ENCODE data around the gene PTPRN.
"Not testable (repeated sequence)": the region's sequence is repeated elsewhere in the genome, so short reads cannot be mapped to it uniquely, and the experiment has no call there.

The PTPRN gene

DNA sequence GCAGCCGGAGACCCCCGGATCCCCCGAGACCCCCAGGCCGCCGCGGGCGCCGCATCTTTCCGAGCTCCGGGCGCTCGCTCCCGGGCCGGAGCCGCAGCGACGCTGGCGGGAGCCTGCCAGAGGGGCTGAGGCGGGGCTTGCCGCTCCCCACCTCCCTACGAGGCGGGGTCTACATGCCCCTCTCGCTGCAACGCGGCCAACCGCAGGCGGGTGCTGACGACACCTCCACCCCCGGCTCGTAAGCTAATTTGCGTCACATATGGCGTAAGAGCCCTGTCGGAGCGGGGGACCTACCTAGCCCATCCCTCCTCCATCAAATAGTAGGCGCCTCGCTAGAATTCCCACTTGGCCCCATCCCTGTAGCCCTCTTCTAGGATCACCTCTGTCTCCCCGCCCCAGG lies at the start of gene PTPRN:
Gene PTPRN, minus strand, starts transcription at position 124 of the 400 bp plus-strand sequence. Its CDS starts 69 bp downstream, at position 55.
- no peak for DNase-seq (ENCODE audit: low spot score)

DNA sequence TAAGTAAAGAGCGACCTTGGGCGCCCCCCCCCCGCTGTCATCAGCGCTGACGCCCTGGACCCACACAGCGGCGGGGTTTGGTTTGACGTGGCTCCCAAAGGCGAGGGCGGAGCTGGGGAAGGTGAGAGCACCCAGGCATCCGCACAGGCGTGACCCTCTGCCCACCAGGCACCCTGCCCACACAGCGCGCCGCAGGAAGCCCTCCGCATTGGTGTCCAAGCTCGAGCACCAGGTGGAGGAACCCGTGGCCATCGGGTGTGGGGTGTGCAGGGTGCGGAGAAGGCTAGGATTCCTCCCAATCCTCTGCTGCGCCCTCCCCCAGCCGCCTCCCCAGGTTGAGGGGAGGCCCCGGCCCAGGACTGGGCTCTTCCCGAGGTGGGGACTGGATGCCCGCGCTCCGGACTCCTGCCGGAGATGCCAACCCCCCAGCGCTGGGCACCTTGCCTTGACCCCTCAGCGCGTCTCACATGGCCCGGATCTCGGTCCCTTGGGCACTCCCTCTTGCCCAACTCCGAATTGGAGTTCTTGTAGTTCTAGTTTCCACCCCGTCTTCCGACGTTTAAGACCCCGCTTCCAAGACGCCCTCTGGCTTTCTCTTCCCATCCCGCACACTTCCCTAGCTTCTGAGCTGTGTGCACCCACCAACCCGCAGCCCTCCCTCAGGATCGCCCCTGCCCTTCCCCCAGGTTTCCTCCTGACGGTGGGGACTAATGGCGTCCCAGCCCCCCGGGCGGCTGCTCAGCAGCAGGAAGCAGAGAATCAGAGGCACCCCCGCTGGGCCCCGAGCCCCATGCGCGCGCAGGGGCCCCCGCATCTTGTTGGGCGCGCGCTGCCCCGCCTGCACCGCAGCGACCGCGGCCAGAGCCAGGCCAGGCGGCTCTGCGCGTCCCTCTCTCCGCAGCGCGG lies 49.2 kb upstream of the PTPRN start:
- no peak for DNase-seq (ENCODE audit: low spot score)

GRCh38 chr2:219356834-219357233 lies 47.6 kb upstream of the PTPRN start:
- DNase-seq (ENCODE audit: low spot score), result no peak

- DNase-seq (ENCODE audit: low spot score), result no peak
These were observed 45.4 kb upstream of the PTPRN start for GRCh38 chr2:219354582-219354981.

DNA sequence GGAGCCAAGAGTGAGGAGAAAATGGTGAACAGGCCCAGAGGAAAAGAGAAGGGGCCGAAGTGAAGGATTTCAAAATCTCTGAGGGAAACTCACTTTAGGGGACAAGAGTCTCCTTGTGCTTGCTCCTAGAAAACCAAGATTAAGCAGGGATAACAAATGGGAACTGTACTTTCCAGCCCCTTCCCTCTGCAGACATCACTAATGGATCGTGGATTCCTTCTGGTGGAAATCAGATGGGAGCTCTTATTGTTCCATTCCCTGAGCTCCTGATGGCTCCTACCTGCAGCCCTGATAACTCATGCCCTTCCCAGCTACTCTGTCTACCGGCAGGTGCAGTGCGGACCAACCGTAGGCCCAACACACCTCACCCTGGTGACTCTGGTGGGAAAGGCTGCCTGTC lies 43.9 kb upstream of the PTPRN start:
- no peak for DNase-seq (ENCODE audit: low spot score)

GRCh38 chr2:219352448-219353023 lies 43.3 kb upstream of the PTPRN start:
- peak; percentile 82 for DNase-seq (ENCODE audit: low spot score)

- no peak for DNase-seq (ENCODE audit: low spot score)
These were observed 41.6 kb upstream of the PTPRN start for GRCh38 chr2:219350710-219351221.

DNA sequence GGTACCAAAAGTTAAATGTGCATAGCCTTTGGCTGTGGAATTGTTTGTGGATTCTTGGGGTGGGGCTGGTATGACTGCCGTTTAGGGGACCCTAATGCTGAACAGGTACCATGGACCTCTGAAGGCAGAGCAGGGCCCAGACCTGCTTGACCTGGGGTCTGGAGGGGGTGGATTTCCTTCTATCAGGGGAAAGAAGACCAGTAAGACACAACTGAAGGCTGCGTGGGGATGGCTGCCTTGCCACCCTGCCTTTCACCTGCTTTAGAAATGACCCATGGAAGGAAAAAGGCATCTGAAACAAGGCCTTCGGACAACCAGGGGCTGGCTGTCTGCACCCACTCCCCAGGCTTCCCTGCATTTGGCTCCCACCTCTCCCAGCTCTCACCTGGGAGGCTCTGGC lies 41.0 kb upstream of the PTPRN start:
- DNase-seq (ENCODE audit: low spot score), result no peak

GRCh38 chr2:219344751-219345430 lies 35.7 kb upstream of the PTPRN start:
- no peak for DNase-seq (ENCODE audit: low spot score)

DNA sequence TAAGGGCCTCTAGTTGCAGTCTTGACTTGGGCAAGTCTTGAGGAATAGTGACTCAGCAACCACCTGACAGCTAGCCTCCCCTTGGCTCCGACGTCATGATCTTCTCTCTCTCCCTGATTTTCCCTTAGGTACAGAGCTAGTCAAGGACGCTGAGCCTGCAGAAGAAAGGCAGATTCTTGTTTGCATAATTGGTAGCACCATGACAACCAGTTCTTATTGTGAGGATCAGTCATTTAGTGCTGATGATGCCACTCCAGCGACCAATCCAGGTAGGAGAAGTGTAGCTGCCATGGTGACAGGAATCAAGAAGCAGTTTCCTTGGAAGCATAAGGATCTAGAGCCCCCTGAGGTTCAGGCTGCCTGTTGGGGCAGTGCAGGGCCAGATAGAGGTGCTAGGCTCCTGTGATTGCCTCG lies 26.2 kb upstream of the PTPRN start:
- DNase-seq (ENCODE audit: low spot score), result no peak

GRCh38 chr2:219334076-219334475 lies 24.9 kb upstream of the PTPRN start:
- no peak for DNase-seq (ENCODE audit: low spot score)

DNA sequence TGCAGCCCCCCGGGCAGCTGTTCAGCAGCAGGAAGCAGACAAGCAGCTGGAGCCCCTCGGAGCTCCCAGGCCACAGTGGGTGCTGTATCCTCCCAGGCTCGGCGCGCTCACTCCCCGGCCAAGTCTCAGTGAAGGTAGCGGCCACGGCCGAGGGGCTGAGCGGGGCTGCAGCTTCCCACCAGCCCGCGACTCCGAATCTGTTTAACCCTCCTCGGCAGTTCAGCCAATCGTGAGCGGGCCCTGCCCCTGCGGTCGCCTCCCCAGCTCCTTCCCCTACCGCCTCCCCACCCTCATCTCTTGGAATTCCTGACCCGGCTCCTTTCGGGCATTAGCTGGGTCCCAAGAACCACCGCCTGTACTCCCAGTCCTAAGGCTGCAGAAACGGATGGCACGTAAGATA lies 23.3 kb upstream of the PTPRN start, which contains the start of gene RESP18:
Gene RESP18, minus strand, starts transcription at position 203 of the 400 bp plus-strand sequence.
- no peak for DNase-seq (ENCODE audit: low spot score)

DNA sequence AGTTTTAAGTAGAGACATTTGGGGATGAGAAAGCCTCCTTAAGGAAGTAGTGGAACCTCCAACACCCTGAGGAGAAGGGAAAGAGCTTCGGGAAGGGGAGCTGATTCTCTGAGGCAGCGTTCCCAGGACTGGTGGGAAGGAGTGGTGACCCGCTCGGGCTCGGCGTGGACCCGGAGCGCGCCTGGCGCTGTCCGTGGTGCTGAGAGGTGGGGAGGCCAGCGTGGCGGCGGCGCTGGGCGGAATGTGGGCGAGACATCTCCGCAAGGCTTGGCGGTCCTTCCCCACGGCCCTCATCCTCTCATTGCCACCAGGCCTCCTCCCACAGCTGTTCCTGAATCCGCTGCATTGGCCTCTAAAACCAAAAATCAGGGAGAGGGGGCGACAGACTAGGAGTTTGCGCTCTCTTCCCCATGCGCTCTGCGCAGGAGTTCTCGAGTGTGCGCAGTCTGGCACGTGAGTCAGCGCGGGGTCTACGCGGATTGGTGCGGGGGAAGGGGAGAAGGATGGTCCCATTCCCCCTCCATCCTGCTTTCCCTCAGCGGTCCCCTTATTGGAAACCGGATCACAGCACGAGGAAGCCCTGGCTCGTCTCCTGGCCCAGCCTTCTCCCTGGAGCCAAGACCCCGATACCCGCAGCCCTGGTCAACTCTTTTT lies 22.5 kb upstream of the PTPRN start:
- DNase-seq (ENCODE audit: low spot score), result peak; percentile 45

DNA sequence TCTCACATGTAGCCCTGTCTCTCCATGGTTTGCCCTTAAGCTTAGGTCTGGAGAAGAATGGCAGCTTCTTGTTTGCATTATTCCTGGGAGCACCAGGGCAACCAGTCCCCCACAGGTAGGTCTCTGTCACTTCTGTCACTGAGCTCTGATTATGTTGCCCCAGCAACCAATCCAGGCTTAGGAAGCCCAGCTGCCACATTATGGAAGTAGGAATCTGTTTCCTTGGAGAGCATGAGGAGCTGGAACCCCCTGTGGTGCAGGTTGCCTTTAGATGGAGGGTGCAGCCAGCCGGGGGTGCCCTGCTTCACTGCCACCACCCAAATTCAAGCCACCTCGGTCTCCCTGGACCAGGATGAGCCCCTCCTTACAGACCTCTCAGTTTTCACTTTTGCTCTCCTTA lies 18.5 kb upstream of the PTPRN start:
- DNase-seq (ENCODE audit: low spot score), result no peak

DNA sequence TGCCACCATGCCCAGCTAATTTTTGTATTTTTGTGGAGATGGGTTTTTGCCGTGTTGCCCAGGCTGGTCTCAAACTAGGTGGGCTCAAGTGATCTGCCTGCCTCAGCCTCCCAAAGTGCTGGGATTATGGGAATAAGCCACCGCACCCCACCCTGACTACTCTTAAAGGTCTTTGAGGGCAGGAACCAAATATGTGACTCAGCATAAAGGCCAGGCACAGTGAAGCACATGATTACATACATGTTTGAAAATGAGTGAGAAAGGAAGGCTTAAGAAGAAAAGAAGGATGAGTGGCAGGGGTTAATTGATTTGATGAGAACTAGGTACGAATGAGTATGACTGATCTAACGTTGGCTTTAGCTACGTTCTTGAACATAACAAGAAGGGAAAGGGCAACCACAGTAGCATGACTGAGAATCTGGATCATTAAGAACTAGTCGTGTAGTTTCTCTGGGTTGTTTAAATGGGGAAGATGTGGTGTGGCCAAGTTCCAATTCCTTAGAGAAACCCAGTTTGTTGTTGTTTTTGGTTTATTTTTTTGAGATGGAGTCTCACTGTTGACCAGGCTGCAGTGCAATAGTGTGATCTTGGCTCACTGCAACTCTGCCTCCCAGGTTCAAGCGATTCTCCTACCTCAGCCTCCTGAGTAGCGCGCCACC lies 16.6 kb upstream of the PTPRN start:
- DNase-seq (ENCODE audit: low spot score), result no peak

- DNase-seq (ENCODE audit: low spot score), result no peak
These were observed 15.9 kb upstream of the PTPRN start for GRCh38 chr2:219325136-219325535.

DNA sequence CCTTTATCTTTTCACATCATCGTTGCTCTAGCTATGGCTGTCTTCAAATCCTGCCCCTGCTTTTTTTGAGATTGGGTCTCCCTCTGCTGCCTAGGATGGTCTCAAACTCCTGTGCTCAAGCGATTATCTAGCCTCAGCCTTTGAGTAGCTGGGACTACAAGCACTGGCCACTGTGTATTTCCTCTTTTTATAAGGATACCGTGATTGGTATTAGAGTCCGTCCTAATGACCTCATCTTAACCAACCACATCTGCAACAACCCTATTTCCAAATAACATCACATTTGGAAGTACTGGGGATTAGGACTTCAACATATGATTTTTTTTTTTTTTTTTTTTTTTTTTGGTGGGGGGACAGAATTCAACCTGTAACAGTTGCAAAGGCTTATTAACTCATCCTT lies 14.2 kb upstream of the PTPRN start:
- no peak for DNase-seq (ENCODE audit: low spot score)

DNA sequence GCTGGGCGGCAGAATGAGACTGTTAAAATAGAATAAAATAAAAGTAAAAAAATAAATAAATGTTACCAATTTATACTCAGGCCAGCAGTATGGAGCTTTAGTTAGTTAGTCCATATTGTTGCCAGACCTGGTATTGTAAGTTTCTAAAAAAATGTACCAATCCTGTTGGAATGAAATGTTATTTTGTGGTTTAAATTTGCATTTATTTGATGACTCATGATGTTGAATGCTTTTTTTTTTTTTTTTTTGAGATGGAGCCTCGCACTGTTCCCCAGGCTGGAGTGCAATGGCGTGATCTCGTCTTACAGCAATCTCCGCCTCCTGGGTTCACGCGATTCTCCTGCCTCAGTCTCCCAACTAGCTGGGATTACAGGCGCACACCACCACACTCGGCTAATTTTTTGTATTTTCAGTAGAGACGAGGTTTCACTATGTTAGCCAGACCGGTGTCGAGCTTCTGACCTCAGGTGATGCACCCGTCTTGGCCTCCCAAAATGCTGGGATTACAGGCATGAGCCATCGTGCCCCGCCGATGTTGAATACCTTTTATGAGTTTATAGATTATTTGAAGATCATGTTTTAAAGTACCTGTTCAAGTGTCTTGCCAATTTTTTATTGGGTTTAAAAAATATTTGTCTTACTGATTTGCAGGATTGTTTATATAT lies 5.7 kb upstream of the PTPRN start:
- no peak for DNase-seq (ENCODE audit: low spot score)

DNA sequence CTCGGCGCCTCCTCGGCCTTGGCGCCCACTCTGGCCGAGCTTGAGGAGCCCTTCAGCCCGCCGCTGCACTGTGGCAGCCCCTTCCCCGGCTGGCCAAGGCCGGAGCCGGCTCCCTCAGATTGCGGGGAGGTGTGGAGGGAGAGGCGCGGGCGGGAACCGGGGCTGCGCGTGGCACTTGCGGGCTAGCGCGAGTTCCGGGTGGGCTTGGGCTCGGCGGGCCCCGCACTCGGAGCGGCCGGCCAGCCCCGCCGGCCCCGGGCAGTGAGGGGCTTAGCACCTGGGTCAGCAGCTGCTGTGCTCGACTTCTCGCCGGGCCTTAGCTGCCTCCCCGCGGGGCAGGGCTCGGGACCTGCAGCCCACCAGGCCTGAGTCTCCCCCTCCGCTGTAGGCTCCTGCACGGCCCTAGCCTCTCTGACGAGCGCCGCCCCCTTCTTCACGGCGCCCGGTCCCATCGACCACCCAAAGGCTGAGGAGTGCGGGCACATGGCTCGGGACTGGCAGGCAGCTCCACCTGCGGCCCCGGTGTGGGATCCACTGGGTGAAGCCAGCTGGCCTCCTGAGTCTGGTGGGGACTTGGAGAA lies 3.6 kb upstream of the PTPRN start:
- DNase-seq (ENCODE audit: low spot score), result not testable (repeated sequence)

Measured in COLO829 (cell line).